PC-9 (cell line): ENCODE results near the gene GABPB1. TPM values are rescaled to one million over a fixed set of nuclear protein-coding genes. Genes with fewer than 3 reads are reported as not detected.

Experiments
- BruUV-seq: library from RNA; stranded (reverse); fragments of 400-500 nt; replicated peaks from 2 replicates; lab custom pipeline; 2021; lab: Mats Ljungman, UMichigan
- CTCF ChIA-PET: fragments of 300-600 bp; sonication (Branson Sonifier 250); formaldehyde crosslinking; loops from one replicate; lab custom pipeline; 2022; ENCODE audit warnings: antibody characterized with exemption; lab: Charles Lee
- POLR2A ChIA-PET: fragments of 300-600 bp; sonication (Branson Sonifier 250); formaldehyde crosslinking; loops from one replicate; lab custom pipeline; 2022; ENCODE audit warnings: antibody characterized with exemption; ENCODE audit not compliant: unreplicated experiment; lab: Charles Lee
- DNase-seq, 2 experiments: peaks; one replicate each; pipeline versions ENCODE4 v3.0.0 to v3.0.0-alpha.2; 2015 to 2022; ENCODE audit warnings: mixed read lengths in 1 of 2
- H2AFZ ChIP-seq: fragments of 200-600 bp; sonication (generic); 2 replicates; pipeline ENCODE4 v1.8.1; 2017; ENCODE audit warnings: antibody characterized with exemption
- H3F3A ChIP-seq: fragments of 200-600 bp; sonication (generic); 2 replicates; pipeline ENCODE4 v1.8.1; 2017; ENCODE audit warnings: antibody characterized with exemption, mild to moderate bottlenecking, low read depth; ENCODE audit not compliant: insufficient read depth
- H3K27ac ChIP-seq: fragments of 200-600 bp; sonication (generic); 2 replicates; pipeline ENCODE4 v1.6.1; 2016; ENCODE audit warnings: mixed run types
- H3K27me3 ChIP-seq: fragments of 200-600 bp; sonication (generic); 2 replicates; pipeline ENCODE4 v1.6.1; 2016; ENCODE audit warnings: low read depth, mixed run types; ENCODE audit not compliant: insufficient read depth
- H3K36me3 ChIP-seq: fragments of 200-600 bp; sonication (generic); 2 replicates; pipeline ENCODE4 v1.6.1; 2016; ENCODE audit warnings: low read depth, mixed run types
- H3K4me1 ChIP-seq: fragments of 200-600 bp; sonication (generic); replicated peaks from 2 replicates; pipeline ENCODE4 v1.6.1; 2016; ENCODE audit warnings: mixed run types; ENCODE audit not compliant: insufficient read depth
- H3K4me2 ChIP-seq: fragments of 200-600 bp; sonication (generic); 2 replicates; pipeline ENCODE4 v1.6.1; 2017; ENCODE audit warnings: mixed run types
- H3K4me3 ChIP-seq: fragments of 200-600 bp; sonication (generic); 2 replicates; pipeline ENCODE4 v1.6.1; 2016; ENCODE audit warnings: mixed run types
- H3K79me2 ChIP-seq: fragments of 200-600 bp; sonication (generic); 2 replicates; pipeline ENCODE4 v1.6.1; 2017; ENCODE audit warnings: low read depth, mixed run types
- H3K9me2 ChIP-seq: fragments of 200-600 bp; sonication (generic); 2 replicates; pipeline ENCODE4 v1.8.1; 2017; ENCODE audit warnings: mild to moderate bottlenecking; ENCODE audit not compliant: insufficient read depth
- H3K9me3 ChIP-seq: fragments of 200-600 bp; sonication (generic); 2 replicates; pipeline ENCODE4 v1.8.1; 2016; ENCODE audit warnings: low read depth; ENCODE audit not compliant: insufficient read depth
- H4K20me1 ChIP-seq: fragments of 200-600 bp; sonication (generic); 2 replicates; pipeline ENCODE4 v1.8.1; 2017; ENCODE audit not compliant: insufficient read depth
- CTCF ChIP-seq: fragments of 200-600 bp; sonication (generic); conservative IDR thresholded peaks from 2 replicates; pipeline ENCODE4 v1.6.1; 2017; ENCODE audit warnings: mixed run types, antibody characterized with exemption, mild to moderate bottlenecking, moderate library complexity
- EZH2 ChIP-seq: fragments of 200-600 bp; sonication (generic); IDR thresholded peaks from 2 replicates; pipeline ENCODE4 v1.8.0; 2017; ENCODE audit warnings: antibody characterized with exemption, low read depth
- intact Hi-C: fragments of 100-400 bp; cut with micrococcal nuclease; formaldehyde crosslinking; loops from one replicate; pipeline ENCODE4 v1.10.0; 2022; ENCODE audit not compliant: unreplicated experiment
- total RNA-seq: library from RNA; stranded (reverse); gene quantifications from 2 replicates; pipeline ENCODE4 v1.2.3, GENCODE V29; 2021

Gene GABPB1
- total RNA-seq, 1 experiment from 2014 or later: 21.7 TPM

GRCh38 chr15:50234764-50235163 is 120.2 kb downstream of the GABPB1 start:
- BruUV-seq: no TSS peak
- Histone ChIP-seq H3K9me3 (no peaks in the 10 kb centered on the region), H3K4me3 (no peak overlapping the region), H3F3A (no peaks in the 10 kb centered on the region), H3K27ac (no peak overlapping the region), H4K20me1 (no peaks in the 10 kb centered on the region), H3K27me3 (no peaks in the 10 kb centered on the region), H3K79me2 (no peaks in the 10 kb centered on the region), H3K36me3 (0 out of 2 replicates have a peak, but pooled peaks cover 3% of the 10 kb centered on the region), H3K9me2 (no peaks in the 10 kb centered on the region), H3K4me2 (no peak overlapping the region), H3K4me1 (peaks cover 7% of the 10 kb centered on the region; the same call in 1 of the 2 replicates), H2AFZ (no peak overlapping the region)
- TF ChIP-seq CTCF (no peak), EZH2 (no peak)
- CTCF ChIA-PET: no interaction called here
- peak in 1 of 2 experiments; percentile 38 for DNase-seq
- POLR2A ChIA-PET: interaction anchor here (0.5 kb wide), 1 partner anchor 8 kb away, joined by 3 read pairs; no protein-coding TSS in a partner anchor
- intact Hi-C loops: no loop called here

DNA sequence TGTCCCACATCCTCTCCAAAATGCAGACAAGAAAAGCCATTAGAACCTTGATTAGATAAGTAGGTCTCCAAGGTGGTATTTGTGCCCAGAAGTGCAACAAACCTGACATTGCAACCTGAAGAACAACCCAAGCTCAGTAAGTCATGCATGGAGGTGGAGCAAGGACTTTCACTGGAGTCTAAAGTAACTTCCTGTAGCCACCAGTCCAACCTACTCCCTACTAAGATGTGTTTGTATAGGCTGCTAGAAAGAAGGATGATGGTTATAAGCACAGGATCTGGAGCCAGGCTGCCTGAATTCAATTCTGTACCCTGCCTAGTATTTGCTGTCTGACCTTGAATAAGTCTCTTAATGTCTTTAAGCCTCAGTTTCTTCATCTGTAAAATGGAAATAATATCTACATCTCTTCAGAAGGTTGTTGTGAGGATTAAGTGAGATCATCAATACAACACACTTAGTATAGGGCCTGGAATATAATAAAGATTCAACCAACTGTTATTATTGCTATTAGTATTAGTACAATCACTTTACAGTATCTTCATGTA is 121.7 kb downstream of the GABPB1 start:
- ChIA-PET CTCF (no interaction called here), POLR2A (no interaction called here)
- no TSS peak for BruUV-seq
- H3F3A ChIP-seq: no peaks in the 10 kb centered on the region
- H3K36me3 ChIP-seq: 0 out of 2 replicates have a peak, but pooled peaks cover 3% of the 10 kb centered on the region
- no peak overlapping the region for H3K4me2 ChIP-seq
- peaks cover 7% of the 10 kb centered on the region; the same call in 1 of the 2 replicates for H3K4me1 ChIP-seq
- H4K20me1 ChIP-seq: no peaks in the 10 kb centered on the region
- 0 out of 2 replicates have a peak overlapping the region, but pooled peaks have one; percentile 6 for H3K27ac ChIP-seq
- H3K9me2 ChIP-seq: no peaks in the 10 kb centered on the region
- H2AFZ ChIP-seq: no peak overlapping the region
- intact Hi-C loops: no loop called here
- no peaks in the 10 kb centered on the region for H3K79me2 ChIP-seq
- TF ChIP-seq CTCF (no peak), EZH2 (no peak)
- no peak overlapping the region for H3K4me3 ChIP-seq
- no peak for DNase-seq
- no peaks in the 10 kb centered on the region for H3K27me3 ChIP-seq
- H3K9me3 ChIP-seq: no peaks in the 10 kb centered on the region

- BruUV-seq: no TSS peak
- no peaks in the 10 kb centered on the region for H3K27me3 ChIP-seq
- ChIA-PET POLR2A (interaction anchor here (0.7 kb wide), 1 partner anchor 22 kb away, joined by 4 read pairs; no protein-coding TSS in a partner anchor), CTCF (no interaction called here)
- no peak for DNase-seq
- H3K4me2 ChIP-seq: no peak overlapping the region
- H3K36me3 ChIP-seq: 0 out of 2 replicates have a peak, but pooled peaks cover 3% of the 10 kb centered on the region
- intact Hi-C loops: no loop called here
- H3K79me2 ChIP-seq: no peaks in the 10 kb centered on the region
- H4K20me1 ChIP-seq: no peaks in the 10 kb centered on the region
- TF ChIP-seq EZH2 (no peak), CTCF (no peak)
- no peak overlapping the region for H2AFZ ChIP-seq
- no peak overlapping the region for H3K4me3 ChIP-seq
- H3K4me1 ChIP-seq: peaks cover 7% of the 10 kb centered on the region; the same call in 1 of the 2 replicates
- 0 out of 2 replicates have a peak overlapping the region, but pooled peaks have one; percentile 6 for H3K27ac ChIP-seq
- H3F3A ChIP-seq: no peaks in the 10 kb centered on the region
- no peaks in the 10 kb centered on the region for H3K9me3 ChIP-seq
- H3K9me2 ChIP-seq: no peaks in the 10 kb centered on the region
Measured at GRCh38 chr15:50232791-50233190, 122.2 kb downstream of the GABPB1 start.
